HG03378 (cell line): Measurements from ENCODE around the gene THAP2.
"Not testable (repeated sequence)": the region's sequence is repeated elsewhere in the genome, so short reads cannot be mapped to it uniquely, and the experiment has no call there.

Experiments
- ATAC-seq: cut with Tn5 transposase; IDR thresholded peaks from one replicate; pipeline ENCODE4 v1.9.1; 2021; ENCODE audit warnings: mild to moderate bottlenecking, moderate library complexity; ENCODE audit not compliant: unreplicated experiment

THAP2 gene

GRCh38 chr12:71702181-71702580 lies 38.1 kb downstream of the THAP2 start:
- not testable (repeated sequence) for ATAC-seq

- no peak for ATAC-seq
These were observed 38.5 kb downstream of the THAP2 start for GRCh38 chr12:71702590-71702989.

GRCh38 chr12:71703206-71703605 lies 39.1 kb downstream of the THAP2 start:
- no peak for ATAC-seq

GRCh38 chr12:71704920-71705319 lies 40.8 kb downstream of the THAP2 start:
- ATAC-seq, result no peak

- ATAC-seq, result no peak
These were observed 44.6 kb downstream of the THAP2 start for GRCh38 chr12:71708658-71709057.

- no peak for ATAC-seq
These were observed 46.4 kb downstream of the THAP2 start for GRCh38 chr12:71710276-71711125.

GRCh38 chr12:71718611-71719010 lies 54.5 kb downstream of the THAP2 start:
- ATAC-seq, result no peak

GRCh38 chr12:71719647-71720370 lies 55.7 kb downstream of the THAP2 start:
- ATAC-seq, result no peak

- ATAC-seq, result no peak
These were observed 57.8 kb downstream of the THAP2 start for GRCh38 chr12:71721783-71722505.

- ATAC-seq, result no peak
These were observed 60.9 kb downstream of the THAP2 start for GRCh38 chr12:71725011-71725410.

GRCh38 chr12:71726548-71726947 lies 62.4 kb downstream of the THAP2 start:
- ATAC-seq, result no peak

GRCh38 chr12:71727958-71728357 lies 63.9 kb downstream of the THAP2 start:
- ATAC-seq, result no peak
